A673 (cell line): Measurements from ENCODE around the gene TMEM74B. TPM values are rescaled to one million over a fixed set of nuclear protein-coding genes. Genes with fewer than 3 reads are reported as not detected.
"Not testable (repeated sequence)": the region's sequence is repeated elsewhere in the genome, so short reads cannot be mapped to it uniquely, and the experiment has no call there.

Experiments used
- BruUV-seq: library from RNA; stranded (reverse); fragments of 400-500 nt; replicated peaks from 2 replicates; lab custom pipeline; 2021; lab: Mats Ljungman, UMichigan
- CTCF ChIA-PET: fragments of 300-600 bp; sonication (Branson Sonifier 250); formaldehyde crosslinking; loops from one replicate; lab custom pipeline; 2022; ENCODE audit warnings: antibody characterized with exemption; lab: Charles Lee
- POLR2A ChIA-PET: fragments of 300-600 bp; sonication (Branson Sonifier 250); formaldehyde crosslinking; loops from one replicate; lab custom pipeline; 2022; ENCODE audit warnings: antibody characterized with exemption; ENCODE audit not compliant: low non-redundant PET; lab: Charles Lee
- DNase-seq: peaks from one replicate; pipeline ENCODE4 v3.0.0-alpha.2; 2015; ENCODE audit warnings: low spot score
- H3K27ac ChIP-seq: fragments of 200-600 bp; sonication (generic); 2 replicates; pipeline ENCODE4 v1.5.1; 2016; ENCODE audit warnings: mixed run types, low read depth, mild to moderate bottlenecking, mixed read lengths, antibody characterized with exemption, low read length; ENCODE audit not compliant: poor library complexity, severe bottlenecking
- H3K27me3 ChIP-seq: fragments of 200-600 bp; sonication (generic); replicated peaks from 2 replicates; pipeline ENCODE4 v1.6.1; 2017; ENCODE audit warnings: mixed run types, low read depth, mild to moderate bottlenecking, mixed read lengths, antibody characterized with exemption, low read length; ENCODE audit not compliant: insufficient read depth, poor library complexity
- H3K36me3 ChIP-seq: fragments of 200-600 bp; sonication (generic); 2 replicates; pipeline ENCODE4 v1.6.1; 2016; ENCODE audit warnings: mixed run types, mild to moderate bottlenecking, mixed read lengths, antibody characterized with exemption, low read length; ENCODE audit not compliant: insufficient read depth, poor library complexity, severe bottlenecking
- H3K4me1 ChIP-seq: fragments of 200-600 bp; sonication (generic); 2 replicates; pipeline ENCODE4 v1.6.1; 2017; ENCODE audit warnings: mixed run types, mild to moderate bottlenecking, mixed read lengths, antibody characterized with exemption, low read length; ENCODE audit not compliant: insufficient read depth, poor library complexity, severe bottlenecking
- H3K4me3 ChIP-seq: fragments of 200-600 bp; sonication (generic); 2 replicates; pipeline ENCODE4 v1.5.1; 2016; ENCODE audit warnings: low read depth, mixed run types, mild to moderate bottlenecking, mixed read lengths, low read length; ENCODE audit not compliant: poor library complexity, severe bottlenecking
- H3K9me3 ChIP-seq: fragments of 200-600 bp; sonication (generic); 2 replicates; pipeline ENCODE4 v1.6.1; 2016; ENCODE audit warnings: mixed run types, low read depth, mild to moderate bottlenecking, mixed read lengths, antibody characterized with exemption, low read length; ENCODE audit not compliant: poor library complexity, severe bottlenecking
- CTCF ChIP-seq: fragments of 300-800, 200-600 bp; sonication (generic); conservative IDR thresholded peaks from 2 replicates; pipeline ENCODE4 v1.5.1; 2017; ENCODE audit warnings: low read depth, mild to moderate bottlenecking, antibody characterized with exemption, low read length, moderate library complexity, mixed read lengths
- EZH2 ChIP-seq: fragments of 200-600 bp; sonication (generic); IDR thresholded peaks from 2 replicates; pipeline ENCODE4 v1.6.1; 2017; ENCODE audit warnings: borderline replicate concordance, low read depth, mild to moderate bottlenecking, mixed read lengths, antibody characterized with exemption, low read length; ENCODE audit not compliant: poor library complexity, severe bottlenecking
- intact Hi-C: fragments of 100-400 bp; cut with micrococcal nuclease; formaldehyde crosslinking; loops from one replicate; pipeline ENCODE4 v1.10.0; 2022; ENCODE audit not compliant: unreplicated experiment
- total RNA-seq: library from RNA; stranded (reverse); gene quantifications from 2 replicates; pipeline ENCODE4 v1.2.3, GENCODE V29; 2021

Gene TMEM74B
- total RNA-seq, 1 experiment from 2014 or later, result not detected

- intact Hi-C loops, result loop anchor here (10.0 kb wide), 1 partner anchor 169 kb away; the partner anchor contains the start of gene FKBP1A
- CTCF ChIA-PET, result interaction anchor here (0.6 kb wide), 1 partner anchor 1568 kb away, joined by 4 read pairs; no protein-coding TSS in a partner anchor
Measured at GRCh38 chr20:1225783-1226654, 41.2 kb upstream of the TMEM74B start, which contains the start of gene RAD21L1. Gene RAD21L1, plus strand, starts transcription at chr20:1226044. Its CDS starts 2,410 bp downstream, at chr20:1228454.

GRCh38 chr20:1225263-1225782, 40.5 kb upstream of the TMEM74B start:
- Histone ChIP-seq H3K4me3 (no peak overlapping the region), H3K27ac (no peak overlapping the region), H3K36me3 (no peaks in the 10 kb centered on the region), H3K27me3 (peaks cover 33% of the 10 kb centered on the region), H3K4me1 (peaks cover 5% of the 10 kb centered on the region), H3K9me3 (no peaks in the 10 kb centered on the region)
- no peak for DNase-seq
- POLR2A ChIA-PET, result no interaction called here
- TF ChIP-seq CTCF (no peak), EZH2 (no peak)
- BruUV-seq, result no TSS peak
- intact Hi-C loops, result loop anchor here (10.0 kb wide), 1 partner anchor 169 kb away; the partner anchor contains the start of gene FKBP1A
- CTCF ChIA-PET, result no interaction called here

More at GRCh38 chr20:1225783-1226654, 41.2 kb upstream of the TMEM74B start, which contains the start of gene RAD21L1:
- peak within 1 kb of the TSS; percentile 37 for H3K27ac ChIP-seq
- no peaks in the 10 kb centered on the region for H3K9me3 ChIP-seq
- H3K4me1 ChIP-seq, result peaks cover 5% of the 10 kb centered on the region
- POLR2A ChIA-PET, result no interaction called here
- peak within 1 kb of the TSS; percentile 60 for H3K4me3 ChIP-seq
- no peak for TF ChIP-seq CTCF
- no peak for TF ChIP-seq EZH2
- peaks cover 40% of the 10 kb centered on the region for H3K27me3 ChIP-seq
- peak; percentile 74 for DNase-seq
- BruUV-seq, result no TSS peak
- H3K36me3 ChIP-seq, result no peaks in the 10 kb centered on the region

GRCh38 chr20:1224205-1224890, 39.6 kb upstream of the TMEM74B start:
- intact Hi-C loops, result loop anchor here (10.0 kb wide), 1 partner anchor 170 kb away; the partner anchor contains the start of gene FKBP1A
- POLR2A ChIA-PET, result no interaction called here
- no TSS peak for BruUV-seq

GRCh38 chr20:1222750-1223149, 38.0 kb upstream of the TMEM74B start:
- DNase-seq, CTCF ChIA-PET, H3K4me1 ChIP-seq, H3K9me3 ChIP-seq, H3K4me3 ChIP-seq, H3K27me3 ChIP-seq, H3K27ac ChIP-seq, BruUV-seq, H3K36me3 ChIP-seq, POLR2A ChIA-PET: not testable (repeated sequence)
- intact Hi-C loops, result loop anchor here (10.0 kb wide), 1 partner anchor 172 kb away; the partner anchor contains the start of gene FKBP1A

More at GRCh38 chr20:1224205-1224890, 39.6 kb upstream of the TMEM74B start:
- Histone ChIP-seq H3K4me3 (no peak overlapping the region), H3K9me3 (no peaks in the 10 kb centered on the region), H3K27ac (no peak overlapping the region), H3K4me1 (peaks cover 5% of the 10 kb centered on the region), H3K36me3 (no peaks in the 10 kb centered on the region), H3K27me3 (peaks cover 24% of the 10 kb centered on the region)
- peak; percentile 52 for DNase-seq
- CTCF ChIA-PET, result no interaction called here
- TF ChIP-seq EZH2 (no peak), CTCF (no peak)
